Stimulated activated CD4-positive, alpha-beta T cell treated with anti-CD3 and anti-CD28 coated beads, Interleukin-1b, Interleukin-23, amount 100 ng/mL, for 48 hours (primary cell): ENCODE measurements around the gene ACKR1.

Experiments
- DNase-seq: peaks from one replicate; pipeline ENCODE4 v3.0.0-alpha.2; 2020

ACKR1 gene, protein sequence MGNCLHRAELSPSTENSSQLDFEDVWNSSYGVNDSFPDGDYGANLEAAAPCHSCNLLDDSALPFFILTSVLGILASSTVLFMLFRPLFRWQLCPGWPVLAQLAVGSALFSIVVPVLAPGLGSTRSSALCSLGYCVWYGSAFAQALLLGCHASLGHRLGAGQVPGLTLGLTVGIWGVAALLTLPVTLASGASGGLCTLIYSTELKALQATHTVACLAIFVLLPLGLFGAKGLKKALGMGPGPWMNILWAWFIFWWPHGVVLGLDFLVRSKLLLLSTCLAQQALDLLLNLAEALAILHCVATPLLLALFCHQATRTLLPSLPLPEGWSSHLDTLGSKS

DNA sequence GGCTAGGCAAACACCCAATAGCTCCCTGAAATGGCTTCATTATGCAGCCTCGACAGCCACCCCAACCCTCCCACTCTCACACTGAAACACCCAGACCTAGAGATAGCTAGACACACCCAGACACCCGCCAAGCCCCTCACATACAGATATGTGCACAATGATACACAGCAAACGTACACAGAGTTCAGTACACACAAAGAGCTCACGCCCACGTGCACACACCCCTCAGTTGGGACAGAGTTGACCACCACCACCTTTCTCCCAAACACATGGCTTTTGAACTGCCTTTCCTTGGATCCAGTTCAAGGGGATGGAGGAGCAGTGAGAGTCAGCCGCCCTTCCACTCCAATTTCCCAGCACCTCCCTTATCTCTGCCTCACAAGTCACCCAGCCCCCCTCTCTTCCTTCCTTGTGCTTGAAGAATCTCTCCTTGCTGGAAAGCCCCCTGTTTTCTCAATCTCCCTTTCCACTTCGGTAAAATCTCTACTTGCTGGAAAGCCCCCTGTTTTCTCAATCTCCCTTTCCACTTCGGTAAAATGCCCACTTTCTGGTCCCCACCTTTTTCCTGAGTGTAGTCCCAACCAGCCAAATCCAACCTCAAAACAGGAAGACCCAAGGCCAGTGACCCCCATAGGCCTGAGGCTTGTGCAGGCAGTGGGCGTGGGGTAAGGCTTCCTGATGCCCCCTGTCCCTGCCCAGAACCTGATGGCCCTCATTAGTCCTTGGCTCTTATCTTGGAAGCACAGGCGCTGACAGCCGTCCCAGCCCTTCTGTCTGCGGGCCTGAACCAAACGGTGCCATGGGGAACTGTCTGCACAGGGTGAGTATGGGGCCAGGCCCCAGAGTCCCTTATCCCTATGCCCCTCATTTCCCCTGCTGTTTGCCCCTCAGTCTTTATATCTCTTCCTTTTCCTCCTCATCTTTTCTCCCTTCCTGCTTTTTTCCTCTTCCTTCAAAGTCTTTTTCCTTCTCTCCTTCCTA, at the start of gene ACKR1:
ACKR1 (plus strand) TSS at position 715 of the 981 bp plus-strand sequence; CDS start at position 800, 85 bp downstream.
- DNase-seq, result no peak

DNA sequence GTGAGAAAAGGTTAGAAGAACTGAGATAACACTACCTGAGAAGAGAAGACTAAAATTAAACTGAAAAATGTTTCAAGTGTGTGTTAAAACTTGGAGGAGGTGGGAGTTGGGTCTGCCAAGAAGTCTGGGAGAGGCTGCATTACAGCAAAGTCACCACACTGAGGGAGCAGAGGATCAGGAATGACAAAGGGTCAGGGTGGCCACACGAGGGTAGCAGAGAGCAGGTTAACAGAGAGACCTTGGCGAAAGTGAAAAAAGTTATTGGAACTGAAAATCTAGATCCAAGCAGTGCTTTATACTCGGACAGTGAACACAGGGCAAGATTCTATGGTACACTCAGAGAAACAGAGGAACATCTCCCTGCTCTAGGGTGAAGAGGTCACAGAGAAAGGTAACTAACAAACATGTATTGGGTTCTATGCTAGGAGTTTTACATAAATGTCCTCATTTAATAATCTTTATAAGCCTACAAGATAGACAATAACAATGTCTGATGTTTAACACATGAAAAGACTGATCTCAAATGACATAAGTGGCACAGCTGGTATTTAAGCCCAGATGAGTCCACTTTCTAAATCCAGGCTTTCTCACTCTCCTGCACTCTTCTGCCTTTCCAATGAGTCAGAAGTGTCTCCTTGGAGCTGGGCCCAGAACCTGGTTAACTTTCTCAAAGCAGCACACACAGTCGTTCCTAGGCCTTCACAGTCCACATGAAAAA, 43.5 kb upstream of the ACKR1 start:
- DNase-seq, result peak; percentile 61

DNA sequence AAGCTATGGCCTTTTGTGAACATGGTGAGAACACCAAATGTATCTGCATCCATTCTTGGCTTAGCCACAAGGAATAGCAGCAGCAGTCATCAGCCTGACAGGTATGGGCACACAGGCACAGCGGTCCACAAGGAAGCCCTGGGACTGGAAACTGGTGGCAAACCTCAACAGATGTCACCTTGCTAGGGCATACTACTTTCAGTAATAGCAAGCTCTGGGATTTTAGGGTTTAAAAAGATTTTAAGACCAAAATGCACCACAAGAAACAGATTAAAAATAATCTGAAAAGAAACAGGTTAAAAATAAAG, 43.0 kb upstream of the ACKR1 start:
- no peak for DNase-seq

DNA sequence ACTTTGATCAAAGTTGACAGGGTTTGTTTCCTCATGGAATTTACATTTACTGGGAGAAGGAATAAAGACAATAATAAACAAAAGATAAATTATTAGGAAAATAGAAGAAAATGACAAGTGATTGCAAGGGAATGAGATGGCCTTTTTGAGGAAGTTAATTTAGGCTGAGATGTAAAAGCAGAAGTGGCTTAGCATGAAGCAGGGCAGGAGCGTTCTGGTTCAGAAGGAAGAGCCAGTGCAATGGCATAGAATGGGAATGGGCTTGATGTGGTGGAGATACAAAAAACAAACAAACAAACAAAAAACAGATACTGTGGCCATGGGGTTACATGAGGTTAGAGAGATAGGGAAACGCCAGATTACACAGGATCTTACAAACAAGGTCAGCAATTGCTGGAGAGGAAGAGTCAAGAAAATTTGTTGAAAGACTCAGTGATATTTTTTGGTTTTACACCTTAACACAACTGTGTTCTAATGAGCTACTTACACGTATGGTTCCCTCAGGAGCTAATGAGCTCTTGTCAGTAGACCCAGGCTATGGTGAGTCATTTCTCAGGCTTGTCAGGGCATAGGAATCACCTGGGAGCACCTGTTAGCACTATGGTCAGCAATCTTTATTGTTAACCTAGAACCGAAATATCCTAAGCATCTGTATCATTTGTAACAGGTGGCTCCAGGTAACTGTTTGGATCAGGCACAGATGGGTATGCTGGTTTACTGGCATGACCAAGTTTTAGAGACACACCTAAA, 42.0 kb upstream of the ACKR1 start:
- DNase-seq, result no peak

DNA sequence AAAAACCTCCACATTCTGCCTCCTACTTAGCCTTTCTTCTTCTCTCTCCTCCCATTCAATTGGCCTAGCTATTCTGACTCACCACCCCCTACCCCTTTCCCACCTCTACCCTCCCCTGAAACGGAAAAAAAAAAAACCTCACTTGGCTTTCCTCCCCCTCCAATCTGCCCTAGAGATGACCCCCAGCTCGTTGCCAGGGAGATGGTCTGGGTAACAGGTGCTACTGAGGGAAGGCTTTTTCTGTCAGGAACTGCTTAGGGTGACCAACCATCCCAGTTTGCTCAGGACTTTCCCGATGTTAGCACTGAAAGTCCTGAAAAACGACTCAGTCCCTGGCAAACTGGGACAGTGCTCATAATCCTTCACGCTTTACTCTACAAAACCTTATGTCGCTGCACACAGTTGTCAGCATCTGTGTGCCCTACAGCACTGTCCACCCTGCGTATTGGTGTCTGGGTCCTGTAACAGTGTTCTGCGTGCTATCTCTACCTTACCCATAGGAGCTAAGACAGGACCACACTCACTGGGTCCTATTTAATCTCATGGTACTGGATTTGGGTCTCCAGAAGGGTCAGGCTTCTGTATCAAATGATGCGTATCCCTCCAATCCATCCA, 41.0 kb upstream of the ACKR1 start:
- DNase-seq, result no peak

DNA sequence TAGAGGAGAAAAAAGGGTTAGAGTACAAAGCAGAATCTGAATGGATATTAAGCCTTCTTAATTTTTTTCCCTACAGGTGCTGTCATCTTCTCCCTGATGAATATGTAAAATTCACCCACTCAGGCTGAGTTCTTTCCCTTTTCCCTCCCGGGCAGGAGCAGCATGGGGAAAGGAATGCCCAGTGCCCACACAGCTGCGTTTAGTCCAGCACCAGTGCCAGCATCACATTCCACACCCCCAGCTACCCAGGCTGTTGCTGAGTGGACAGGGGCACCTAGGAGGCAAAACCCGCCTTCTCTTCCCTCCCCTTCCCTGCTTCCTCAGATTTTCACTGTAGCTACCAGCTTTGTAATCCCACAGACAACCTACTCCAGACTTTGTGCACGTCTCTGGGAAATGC, 36.6 kb upstream of the ACKR1 start:
- no peak for DNase-seq

DNA sequence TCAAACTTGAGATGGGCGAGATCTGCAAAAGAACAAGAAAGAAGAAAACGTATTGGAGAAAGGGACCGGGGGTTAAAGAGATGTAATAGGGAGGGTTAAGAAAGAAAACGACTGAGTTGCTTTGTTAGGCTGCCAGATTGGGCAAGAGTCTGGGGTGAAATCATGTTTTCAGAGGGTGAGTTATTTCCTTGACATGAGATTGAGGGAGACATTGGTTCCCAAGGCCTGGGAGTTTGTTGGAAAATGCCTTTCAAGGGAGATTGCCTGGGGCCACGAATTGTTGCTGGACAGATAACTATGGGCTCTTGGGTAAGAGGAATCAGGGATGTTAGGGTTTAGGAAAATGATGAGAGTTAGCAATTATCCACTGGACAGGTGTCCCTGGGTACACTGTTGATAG, 34.0 kb upstream of the ACKR1 start:
- DNase-seq, result no peak

DNA sequence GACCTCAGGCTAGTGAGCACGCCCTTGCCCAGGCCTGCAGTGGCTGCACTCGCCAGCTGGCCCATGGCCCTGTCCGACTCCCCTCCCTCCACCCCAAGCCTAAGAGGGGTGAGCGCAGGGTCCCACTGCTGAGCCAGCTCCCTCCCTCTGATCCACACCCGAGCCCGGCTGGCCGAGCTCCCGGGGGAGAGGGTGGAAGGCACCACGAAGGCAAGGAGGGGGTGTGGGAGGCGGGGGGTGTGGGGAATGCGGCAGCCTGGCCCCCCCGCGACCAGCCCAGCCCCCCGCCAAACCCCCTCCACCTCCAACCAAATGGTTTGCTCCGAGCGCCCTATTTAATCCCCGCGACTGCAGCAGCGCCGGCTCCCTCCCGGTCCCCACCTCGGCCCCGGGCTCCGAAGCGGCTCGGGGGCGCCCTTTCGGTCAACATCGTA, 33.4 kb upstream of the ACKR1 start, which contains the start of gene CADM3:
CADM3 (plus strand) TSS at position 362 of the 434 bp plus-strand sequence. CDS start 151 bp downstream, outside the sequence.
- no peak for DNase-seq

DNA sequence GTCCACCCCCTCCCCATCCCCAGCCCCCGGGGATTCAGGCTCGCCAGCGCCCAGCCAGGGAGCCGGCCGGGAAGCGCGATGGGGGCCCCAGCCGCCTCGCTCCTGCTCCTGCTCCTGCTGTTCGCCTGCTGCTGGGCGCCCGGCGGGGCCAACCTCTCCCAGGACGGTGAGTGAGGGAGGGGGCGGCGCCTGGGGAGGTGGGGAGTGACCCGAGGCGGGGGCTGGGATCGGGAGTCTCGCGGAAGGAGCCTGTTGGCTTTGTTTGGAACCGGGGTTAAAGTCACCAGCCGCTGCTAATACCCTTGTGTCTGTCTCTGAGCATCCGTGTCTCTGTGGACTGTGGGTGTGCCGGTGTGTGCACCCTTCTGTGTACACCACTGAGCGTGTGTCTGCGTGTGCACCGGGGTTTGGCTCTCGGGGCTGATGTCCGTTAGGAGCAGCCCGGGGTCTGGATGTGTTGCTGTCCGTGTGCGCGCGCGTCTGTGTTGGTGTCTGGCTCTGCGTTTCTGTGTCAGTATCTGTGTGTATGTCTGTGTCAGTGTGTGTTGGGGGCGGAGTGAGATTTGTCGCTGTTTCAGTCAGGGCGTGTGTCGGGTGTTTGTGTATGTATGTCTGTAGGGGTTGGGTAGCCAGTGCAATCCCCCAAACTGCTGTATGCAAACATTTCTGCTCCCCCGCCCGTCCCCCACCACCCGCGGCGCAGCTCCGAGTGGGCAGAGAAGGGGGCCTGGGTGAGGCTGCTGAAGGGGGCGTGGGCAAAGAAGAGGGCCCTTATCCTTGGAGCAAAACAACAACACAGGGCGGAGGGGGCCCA, 32.8 kb upstream of the ACKR1 start:
- no peak for DNase-seq

DNA sequence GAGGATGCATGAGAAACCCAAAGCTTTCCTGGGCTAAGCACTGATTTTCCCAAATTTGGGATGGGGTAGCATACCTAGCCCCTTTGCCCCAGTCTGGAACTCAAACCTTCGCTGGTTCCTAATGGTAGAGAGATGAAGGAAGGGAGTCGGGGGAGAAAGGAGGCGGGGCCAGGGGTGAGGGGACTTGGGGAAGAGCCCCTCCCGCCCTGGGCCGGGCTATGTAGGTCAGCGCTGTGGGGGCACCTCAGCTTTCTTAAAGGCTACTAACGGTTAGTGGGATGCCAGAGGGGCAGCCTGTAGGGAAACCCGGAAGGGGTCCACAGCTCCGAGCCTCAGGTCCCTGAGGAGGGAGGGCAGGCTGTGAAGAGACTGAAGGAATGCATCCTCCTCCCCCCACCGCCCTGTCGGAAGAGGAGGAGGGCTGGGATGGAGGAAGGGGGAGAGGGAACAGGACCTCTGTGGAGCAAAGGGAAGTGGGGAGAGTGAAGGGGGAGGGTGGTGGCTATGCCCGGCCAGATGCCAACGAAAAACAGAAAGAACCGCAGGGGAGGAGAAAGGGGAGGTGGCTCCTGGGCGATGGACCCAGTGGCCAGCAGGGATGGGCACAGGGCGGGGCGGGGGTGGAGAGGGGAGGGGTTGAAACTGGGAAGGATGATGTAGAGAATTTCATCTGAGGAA, 31.9 kb upstream of the ACKR1 start:
- no peak for DNase-seq

DNA sequence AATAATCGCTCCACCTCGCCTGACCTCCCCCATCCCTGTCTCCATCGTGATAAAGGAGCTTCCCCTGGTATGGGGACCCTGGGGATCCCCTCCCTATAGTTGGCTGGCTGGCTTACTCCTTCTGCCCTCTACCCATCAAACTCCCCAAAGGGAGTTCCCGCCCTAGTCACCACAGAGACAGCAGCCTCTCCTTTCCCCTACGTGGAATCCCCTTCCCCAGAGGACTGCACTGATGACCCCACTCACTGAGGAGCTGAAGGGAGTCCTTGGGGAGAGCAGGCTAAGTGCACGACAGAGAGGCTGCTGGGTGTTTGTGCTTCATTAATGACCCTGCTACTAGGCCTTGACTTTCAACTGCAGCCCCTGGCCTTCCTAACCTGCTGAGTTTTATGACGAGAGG, 31.4 kb upstream of the ACKR1 start:
- DNase-seq, result no peak

DNA sequence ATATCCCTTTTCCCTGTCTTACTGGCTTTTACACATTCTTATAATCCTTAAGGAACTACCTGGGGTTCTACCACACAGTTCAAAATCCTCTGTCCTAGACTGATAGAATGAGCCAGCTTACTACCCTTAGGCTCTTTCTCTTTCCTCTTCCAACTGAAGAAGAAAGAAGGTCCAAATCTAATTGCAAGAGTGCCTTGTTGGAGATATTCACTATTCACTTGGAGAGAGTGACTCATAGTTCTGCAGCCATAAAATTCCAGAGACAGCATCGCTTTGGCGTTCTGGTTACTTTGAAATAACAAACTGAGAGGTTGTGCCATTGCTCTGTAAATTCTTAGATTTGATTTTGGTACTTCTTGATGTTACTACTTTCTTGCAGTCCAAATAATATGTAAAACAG, 29.1 kb upstream of the ACKR1 start:
- DNase-seq, result no peak

DNA sequence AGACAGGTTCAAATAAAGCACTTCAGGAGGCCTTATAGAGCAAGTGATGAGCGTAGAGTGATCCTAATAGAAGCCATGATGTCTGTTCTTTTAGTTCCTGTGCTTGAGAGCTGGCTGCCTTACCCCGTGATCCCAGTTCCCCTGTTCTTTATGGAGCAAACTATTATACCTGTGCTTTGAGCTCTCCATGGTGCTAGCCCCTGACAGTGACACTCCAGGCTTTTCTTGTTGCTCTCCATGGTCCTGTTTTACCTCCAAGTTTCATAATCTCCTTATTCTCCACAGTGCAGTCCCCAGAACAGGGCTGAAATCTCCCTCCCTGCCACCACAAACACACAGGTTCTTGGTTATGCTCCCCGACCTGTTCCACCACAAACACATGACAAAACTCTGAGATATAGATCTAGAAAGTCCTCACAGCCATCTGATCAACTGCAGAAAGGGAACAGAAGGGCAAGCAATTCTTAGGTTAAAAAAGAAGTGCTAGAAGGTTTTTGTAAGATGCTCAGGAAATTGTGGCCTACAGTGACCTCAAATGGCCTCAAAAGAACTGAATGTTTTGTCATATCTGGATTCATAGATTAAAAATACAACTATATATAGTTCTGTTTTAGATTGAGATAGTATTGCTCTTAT, 27.3 kb upstream of the ACKR1 start:
- no peak for DNase-seq

DNA sequence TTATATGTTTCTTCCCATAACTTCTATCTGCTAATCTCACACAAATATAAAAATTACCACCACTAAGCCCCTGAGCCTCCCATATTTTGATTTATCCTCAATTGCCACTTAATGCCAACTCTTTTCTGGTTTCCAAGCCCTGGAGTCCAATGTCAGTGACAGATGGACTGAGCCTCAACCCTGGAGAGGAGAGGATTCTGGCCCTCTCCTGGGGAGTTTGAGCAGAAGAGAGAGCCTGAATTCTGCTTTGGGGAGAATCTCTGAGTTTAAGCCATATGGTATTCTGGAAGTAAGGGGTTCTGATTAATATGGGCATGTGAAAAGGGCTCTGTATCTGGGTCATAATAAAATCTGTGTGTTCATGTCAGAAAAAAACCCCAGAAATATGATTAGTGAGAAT, 24.8 kb upstream of the ACKR1 start:
- no peak for DNase-seq

DNA sequence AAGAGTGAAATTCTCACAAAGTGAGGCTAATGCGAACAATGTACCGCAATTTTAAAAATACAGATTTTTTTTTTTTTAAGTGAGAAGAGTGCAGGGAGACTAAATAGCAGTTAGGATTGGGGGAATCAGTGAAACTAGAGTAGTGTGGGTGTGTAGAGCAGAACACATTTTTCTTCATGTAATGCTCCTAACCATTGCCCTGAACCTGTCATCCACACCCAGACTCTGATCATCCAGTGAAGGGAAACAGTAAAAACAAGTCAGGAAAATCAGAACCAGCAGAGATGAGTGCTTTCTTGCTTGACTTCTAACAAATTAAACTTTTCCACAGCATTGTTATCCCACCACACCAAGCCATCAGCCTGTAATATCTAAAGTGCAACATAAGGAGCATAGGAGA, 24.2 kb upstream of the ACKR1 start:
- no peak for DNase-seq

DNA sequence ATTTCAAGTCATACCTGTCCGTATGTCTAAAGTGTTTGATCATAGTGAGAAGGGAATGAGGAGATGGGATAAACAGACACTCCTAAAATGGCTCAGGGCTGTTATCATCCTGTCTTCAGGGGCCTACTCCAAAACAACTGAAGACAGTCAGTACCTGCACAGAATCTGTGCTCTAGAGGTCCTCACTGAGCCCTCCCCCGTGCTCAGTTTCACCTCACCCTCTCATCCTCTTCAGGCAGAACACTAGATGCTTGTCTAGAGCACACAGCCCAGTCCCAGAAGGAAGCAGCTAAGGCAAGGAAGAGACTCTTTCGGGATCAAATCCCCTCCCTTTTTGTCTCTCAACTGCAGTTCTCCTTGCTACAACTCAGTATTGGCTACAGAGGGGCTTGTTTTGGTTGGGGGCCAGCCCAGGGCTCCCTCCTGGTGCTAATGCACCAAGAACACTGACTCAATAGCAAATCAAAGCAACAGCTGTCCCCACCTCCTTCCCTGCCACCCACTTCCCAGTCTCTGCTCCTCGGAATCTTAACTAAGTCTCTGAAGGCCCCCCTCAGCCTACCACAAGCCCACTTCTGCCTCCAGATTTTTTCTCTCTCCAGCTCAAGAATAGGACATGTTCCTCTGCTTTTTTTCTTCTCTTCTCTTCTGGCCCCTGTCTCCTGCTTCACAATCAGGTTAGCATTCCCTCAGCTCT, 23.2 kb upstream of the ACKR1 start:
- no peak for DNase-seq

DNA sequence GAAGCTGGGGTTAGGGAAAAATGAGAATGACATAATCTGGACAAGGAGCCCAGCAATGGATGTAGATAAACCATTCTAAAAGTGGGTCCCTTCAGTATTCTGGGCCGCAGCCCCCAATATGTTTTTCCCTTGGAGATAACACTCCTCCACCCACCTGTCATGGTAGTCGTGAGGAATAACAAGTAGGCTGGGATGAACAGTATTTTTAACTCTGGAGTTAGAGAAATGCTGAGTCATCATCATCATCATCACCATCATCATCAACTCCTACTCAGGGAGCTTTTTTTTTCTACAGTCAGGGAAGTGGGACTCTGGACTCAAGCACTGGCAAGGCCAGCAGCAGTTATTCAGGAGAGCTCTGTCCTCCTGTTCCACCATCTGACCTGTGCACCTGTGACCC, 20.5 kb upstream of the ACKR1 start:
- DNase-seq, result no peak

DNA sequence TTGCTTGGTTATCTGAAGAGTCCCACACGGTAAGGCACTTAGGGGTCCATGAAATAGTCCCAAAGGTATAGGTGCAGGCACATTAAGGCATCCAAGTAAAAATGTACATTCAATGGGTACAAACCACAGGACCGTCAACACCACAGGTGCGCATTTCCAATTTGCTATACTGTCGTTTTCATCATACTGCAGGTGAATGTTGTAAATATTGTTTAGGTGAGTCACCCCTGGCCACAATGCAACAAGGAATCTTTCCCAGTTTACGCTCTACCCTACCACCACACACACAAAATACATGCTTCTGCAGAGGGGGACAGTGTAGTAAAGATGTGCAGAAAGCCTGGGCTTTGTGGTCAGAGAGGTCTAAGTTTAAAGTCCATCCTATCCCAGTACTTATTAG, 19.6 kb upstream of the ACKR1 start:
- DNase-seq, result no peak

DNA sequence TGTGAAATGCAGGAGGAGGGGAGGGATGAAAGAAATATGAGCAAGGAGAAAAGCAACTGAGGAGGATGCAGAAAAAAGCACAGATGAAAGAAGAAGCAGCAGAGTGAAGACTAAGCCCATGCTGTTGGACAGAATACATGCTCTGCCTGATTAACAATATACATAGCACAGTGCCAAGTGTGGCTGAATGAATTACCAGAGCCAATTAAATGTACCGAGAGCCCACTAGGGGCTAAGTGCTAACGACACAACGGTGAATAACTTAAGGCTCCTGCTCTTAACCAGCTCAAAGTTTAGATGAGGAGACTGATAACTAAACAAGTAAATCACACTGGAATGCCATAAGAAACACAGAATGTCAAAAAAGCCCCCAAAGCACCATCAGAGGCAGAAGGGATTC, 17.6 kb upstream of the ACKR1 start:
- DNase-seq, result no peak
